Measurements from ENCODE around the gene EXD1.
"Not testable (repeated sequence)": the region's sequence is repeated elsewhere in the genome, so short reads cannot be mapped to it uniquely, and the experiment has no call there.

EXD1 gene

GRCh38 chr15:41139619-41140018 lies 90.9 kb downstream of the EXD1 start:
- DNase-seq, result no peak

- not testable (repeated sequence) for DNase-seq
These were observed 91.4 kb downstream of the EXD1 start for GRCh38 chr15:41139112-41139511.

- DNase-seq, result not testable (repeated sequence)
These were observed 95.0 kb downstream of the EXD1 start for GRCh38 chr15:41135580-41135979.

- DNase-seq, result no peak
These were observed 97.1 kb downstream of the EXD1 start for GRCh38 chr15:41133454-41133853.

All from activated naive CD4-positive, alpha-beta T cell treated with anti-CD3 and anti-CD28 coated beads, Interleukin-2, amount 50 U/mL, for 16 hours (primary cell).